ENCODE results near the gene RBM27. TPM values are rescaled to one million over a fixed set of nuclear protein-coding genes. Genes with fewer than 3 reads are reported as not detected.
"Not testable (repeated sequence)": the region's sequence is repeated elsewhere in the genome, so short reads cannot be mapped to it uniquely, and the experiment has no call there.

The RBM27 gene
- polyA plus RNA-seq, 4 donors = 6.7 to 19.0 (median 8.4) TPM

DNA sequence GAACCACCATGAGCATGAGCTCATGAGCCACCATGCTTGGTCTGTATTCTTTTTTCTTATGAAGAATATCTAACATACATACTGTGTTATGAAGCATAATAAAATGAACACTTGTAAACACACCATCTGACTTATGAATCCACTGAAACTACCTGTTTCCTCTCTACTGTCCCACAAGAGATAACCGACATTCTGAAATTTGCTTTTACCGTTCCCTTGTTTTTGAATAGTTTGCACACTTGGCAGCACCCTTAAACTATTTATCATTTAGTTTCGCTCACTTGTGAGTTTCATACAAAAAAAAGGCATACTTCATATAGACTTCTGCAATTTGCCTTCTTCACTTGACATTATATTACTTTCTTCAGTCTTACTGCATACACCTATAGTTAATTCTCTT is 29.8 kb upstream of the RBM27 start:
- FAIRE-seq (peak; percentile 53), DNase-seq (no peak)
- no peaks in the 10 kb centered on the region for H3K9me3 ChIP-seq (ENCODE audit: control insufficient read depth in 2 of 2, insufficient read depth in 1 of 2, low read depth in 1 of 2, low read length in 1 of 2)
- H3K4me1 ChIP-seq (ENCODE audit: control insufficient read depth in 3 of 3, insufficient read depth in 2 of 3, low read depth in 1 of 3, low read length in 2 of 3) = no peaks in the 10 kb centered on the region
- no peak overlapping the region for H3K4me3 ChIP-seq (ENCODE audit: low read depth in 1 of 3, low read length in 3 of 3)
- 73 to 90% (median 88%) methylated on average over 3 of the region's 3 CpGs for WGBS, 3 donors
- H3K27me3 ChIP-seq (ENCODE audit: control insufficient read depth in 3 of 3, insufficient read depth in 3 of 3, low read length in 3 of 3) = no peaks in the 10 kb centered on the region
- H3K27ac ChIP-seq (ENCODE audit: low read depth in 1 of 3, low read length in 2 of 3) = no peak overlapping the region
- peaks cover 2 to 35% (median 4%) of the 10 kb centered on the region in 3 donors for H3K36me3 ChIP-seq (ENCODE audit: control insufficient read depth in 3 of 3, insufficient read depth in 2 of 3, low read depth in 1 of 3, low read length in 3 of 3)

GRCh38 chr5:146176805-146177204 is 26.6 kb upstream of the RBM27 start:
- H3K4me1 ChIP-seq (ENCODE audit: control insufficient read depth in 3 of 3, insufficient read depth in 2 of 3, low read depth in 1 of 3, low read length in 2 of 3) = peaks cover 0 to 7% (median 0%) of the 10 kb centered on the region in 3 donors
- no peaks in the 10 kb centered on the region for H3K9me3 ChIP-seq (ENCODE audit: control insufficient read depth in 2 of 2, insufficient read depth in 1 of 2, low read depth in 1 of 2, low read length in 1 of 2)
- DNase-seq (no peak), FAIRE-seq (peak; percentile 76)
- H3K27me3 ChIP-seq (ENCODE audit: control insufficient read depth in 3 of 3, insufficient read depth in 3 of 3, low read length in 3 of 3) = no peaks in the 10 kb centered on the region
- H3K4me3 ChIP-seq (ENCODE audit: low read depth in 1 of 3, low read length in 3 of 3) = no peak overlapping the region
- H3K27ac ChIP-seq (ENCODE audit: low read depth in 1 of 3, low read length in 2 of 3) = no peak overlapping the region
- 83 to 92% (median 88%) methylated on average over 5 of the region's 5 CpGs for WGBS, 3 donors
- H3K36me3 ChIP-seq (ENCODE audit: control insufficient read depth in 3 of 3, insufficient read depth in 2 of 3, low read depth in 1 of 3, low read length in 3 of 3) = peaks cover 2 to 34% (median 4%) of the 10 kb centered on the region in 3 donors

DNA sequence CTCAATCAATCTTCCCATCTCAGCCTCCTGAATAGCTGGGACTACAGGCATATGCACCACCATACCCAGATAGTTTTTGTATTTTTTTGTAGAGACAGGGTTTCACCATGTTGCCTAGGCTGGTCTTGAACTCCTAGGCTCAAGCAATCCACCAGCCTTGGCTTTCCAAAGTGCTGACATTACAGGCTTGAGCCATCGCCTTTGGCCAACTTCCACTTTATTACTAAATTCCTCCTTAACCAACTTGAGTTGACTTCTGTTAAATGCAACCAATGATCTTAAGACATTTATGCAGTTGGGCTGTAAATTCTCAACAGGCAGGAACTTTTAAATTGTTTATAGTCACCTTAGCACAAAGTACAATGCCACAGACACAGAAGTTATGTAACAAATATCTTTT is 23.7 kb upstream of the RBM27 start:
- Histone ChIP-seq H3K4me1 (ENCODE audit: control insufficient read depth in 3 of 3, insufficient read depth in 2 of 3, low read depth in 1 of 3, low read length in 2 of 3) (peaks cover 0 to 7% (median 0%) of the 10 kb centered on the region in 3 donors), H3K27ac (ENCODE audit: low read depth in 1 of 3, low read length in 2 of 3) (no peak overlapping the region), H3K4me3 (ENCODE audit: low read depth in 1 of 3, low read length in 3 of 3) (no peak overlapping the region), H3K36me3 (ENCODE audit: control insufficient read depth in 3 of 3, insufficient read depth in 2 of 3, low read depth in 1 of 3, low read length in 3 of 3) (peaks cover 2 to 26% (median 3%) of the 10 kb centered on the region in 3 donors), H3K9me3 (ENCODE audit: control insufficient read depth in 2 of 2, insufficient read depth in 1 of 2, low read depth in 1 of 2, low read length in 1 of 2) (no peaks in the 10 kb centered on the region), H3K27me3 (ENCODE audit: control insufficient read depth in 3 of 3, insufficient read depth in 3 of 3, low read length in 3 of 3) (no peaks in the 10 kb centered on the region)
- WGBS, 3 donors = 84 to 91% (median 89%) methylated on average over 1 of the region's 1 CpG
- FAIRE-seq (no peak), DNase-seq (no peak)

DNA sequence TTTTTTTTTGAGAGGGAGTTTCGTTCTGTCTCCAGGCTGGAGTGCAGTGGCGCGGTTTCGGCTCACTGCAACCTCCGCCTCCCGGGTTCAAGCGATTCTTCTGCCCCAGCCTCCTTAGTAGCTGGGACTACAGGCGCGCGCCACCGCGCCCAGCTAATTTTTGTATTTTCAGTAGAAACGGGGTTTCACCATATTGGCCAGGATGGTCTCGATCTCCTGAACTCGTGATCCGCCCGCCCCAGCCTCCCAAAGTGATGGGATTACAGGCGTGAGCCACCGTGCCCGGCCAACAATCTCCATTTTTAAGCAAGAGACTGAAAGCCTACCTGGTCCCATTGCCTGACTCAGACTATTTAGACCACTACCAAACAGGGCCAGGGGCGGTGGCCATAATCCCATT is 20.0 kb upstream of the RBM27 start:
- peaks cover 0 to 10% (median 0%) of the 10 kb centered on the region in 3 donors for H3K36me3 ChIP-seq (ENCODE audit: control insufficient read depth in 3 of 3, insufficient read depth in 2 of 3, low read depth in 1 of 3, low read length in 3 of 3)
- H3K9me3 ChIP-seq (ENCODE audit: control insufficient read depth in 2 of 2, insufficient read depth in 1 of 2, low read depth in 1 of 2, low read length in 1 of 2); H3K27me3 ChIP-seq (ENCODE audit: control insufficient read depth in 3 of 3, insufficient read depth in 3 of 3, low read length in 3 of 3); DNase-seq; FAIRE-seq; H3K4me1 ChIP-seq (ENCODE audit: control insufficient read depth in 3 of 3, insufficient read depth in 2 of 3, low read depth in 1 of 3, low read length in 2 of 3): not testable (repeated sequence)
- 90 to 97% (median 93%) methylated on average over 18 to 21 of the region's 21 CpGs for WGBS, 3 donors
- H3K27ac ChIP-seq (ENCODE audit: low read depth in 1 of 3, low read length in 2 of 3) = peak overlapping the region in 1 of 3 donors; percentile 85
- peak overlapping the region in 2 of 3 donors; percentile 53 to 71 for H3K4me3 ChIP-seq (ENCODE audit: low read depth in 1 of 3, low read length in 3 of 3)

DNA sequence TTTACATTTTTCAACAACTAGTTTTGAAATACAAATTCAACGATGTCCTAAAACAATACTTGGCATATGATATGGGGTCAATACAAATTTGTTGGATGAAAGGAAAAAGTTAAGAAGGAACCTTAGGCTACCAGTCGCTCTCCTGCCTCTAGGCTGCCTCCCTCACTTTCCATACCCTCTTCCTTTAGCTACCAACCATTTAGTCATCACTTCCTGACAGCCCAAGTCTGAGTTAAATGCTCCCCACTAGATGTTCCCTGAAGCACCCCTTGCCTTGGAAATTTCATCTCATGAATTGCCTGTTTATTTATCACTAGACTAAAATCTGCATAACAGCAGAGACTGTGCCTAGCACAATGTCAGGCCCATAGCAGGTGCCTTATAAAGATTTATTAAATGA is 18.2 kb upstream of the RBM27 start:
- no peak for DNase-seq
- Histone ChIP-seq H3K36me3 (ENCODE audit: control insufficient read depth in 3 of 3, insufficient read depth in 2 of 3, low read depth in 1 of 3, low read length in 3 of 3) (peaks cover 0 to 5% (median 0%) of the 10 kb centered on the region in 3 donors), H3K4me3 (ENCODE audit: low read depth in 1 of 3, low read length in 3 of 3) (no peak overlapping the region), H3K9me3 (ENCODE audit: control insufficient read depth in 2 of 2, insufficient read depth in 1 of 2, low read depth in 1 of 2, low read length in 1 of 2) (no peaks in the 10 kb centered on the region), H3K27ac (ENCODE audit: low read depth in 1 of 3, low read length in 2 of 3) (no peak overlapping the region), H3K4me1 (ENCODE audit: control insufficient read depth in 3 of 3, insufficient read depth in 2 of 3, low read depth in 1 of 3, low read length in 2 of 3) (peaks cover 0 to 7% (median 0%) of the 10 kb centered on the region in 3 donors), H3K27me3 (ENCODE audit: control insufficient read depth in 3 of 3, insufficient read depth in 3 of 3, low read length in 3 of 3) (peaks cover 0 to under 1% (median 0%) of the 10 kb centered on the region in 3 donors)
- 57 to 79% (median 78%) methylated on average over 2 of the region's 2 CpGs for WGBS, 3 donors
- FAIRE-seq = no peak

DNA sequence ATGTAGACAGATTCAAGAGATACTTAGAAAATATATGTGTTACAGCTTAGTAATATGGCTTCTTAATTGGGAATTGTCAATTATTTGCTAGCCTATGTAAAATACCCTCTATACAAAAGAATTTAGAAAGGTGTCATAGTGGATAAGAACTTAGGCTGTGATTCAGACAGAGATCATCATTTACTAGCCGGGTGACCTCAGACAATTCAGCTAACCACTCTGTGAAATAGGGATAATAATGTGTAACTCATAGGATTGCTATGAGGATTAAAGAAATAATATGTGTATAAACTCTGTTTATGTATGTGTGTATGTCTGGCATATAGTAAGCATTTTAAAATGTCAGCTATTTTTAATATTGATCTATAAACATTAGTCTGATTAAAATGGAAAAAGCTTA is 15.0 kb upstream of the RBM27 start:
- Histone ChIP-seq H3K36me3 (ENCODE audit: control insufficient read depth in 3 of 3, insufficient read depth in 2 of 3, low read depth in 1 of 3, low read length in 3 of 3) (no peaks in the 10 kb centered on the region), H3K27me3 (ENCODE audit: control insufficient read depth in 3 of 3, insufficient read depth in 3 of 3, low read length in 3 of 3) (peaks cover 0 to 2% (median 0%) of the 10 kb centered on the region in 3 donors), H3K9me3 (ENCODE audit: control insufficient read depth in 2 of 2, insufficient read depth in 1 of 2, low read depth in 1 of 2, low read length in 1 of 2) (no peaks in the 10 kb centered on the region), H3K27ac (ENCODE audit: low read depth in 1 of 3, low read length in 2 of 3) (no peak overlapping the region), H3K4me3 (ENCODE audit: low read depth in 1 of 3, low read length in 3 of 3) (no peak overlapping the region), H3K4me1 (ENCODE audit: control insufficient read depth in 3 of 3, insufficient read depth in 2 of 3, low read depth in 1 of 3, low read length in 2 of 3) (no peaks in the 10 kb centered on the region)
- WGBS, 3 donors = 65 to 77% (median 69%) methylated on average over 1 of the region's 1 CpG
- DNase-seq = no peak
- no peak for FAIRE-seq

DNA sequence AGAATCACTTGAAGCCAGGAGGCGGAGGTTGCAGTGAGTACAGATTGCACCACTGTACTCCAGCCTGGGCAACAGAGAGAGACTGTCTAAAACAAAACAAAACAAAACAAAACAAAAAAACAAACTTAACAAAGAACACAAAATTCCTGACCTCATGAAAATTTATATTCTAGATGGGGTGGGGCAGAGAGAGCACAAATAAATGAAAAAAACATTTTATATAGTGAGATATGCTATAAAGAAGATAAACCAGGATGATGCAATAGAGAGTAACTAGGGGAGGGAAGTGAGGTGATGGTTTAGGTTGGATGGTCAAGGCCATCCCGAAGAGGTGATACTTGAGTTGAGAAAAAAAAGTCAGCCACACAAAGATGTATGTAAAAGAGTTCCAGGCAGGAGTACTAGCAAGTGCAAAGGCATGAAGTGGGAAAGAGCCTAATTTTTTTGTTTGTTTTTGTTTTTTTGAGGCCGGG is 10.8 kb upstream of the RBM27 start:
- no peak for DNase-seq
- H3K4me3 ChIP-seq (ENCODE audit: low read depth in 1 of 3, low read length in 3 of 3) = no peak overlapping the region
- no peaks in the 10 kb centered on the region for H3K4me1 ChIP-seq (ENCODE audit: control insufficient read depth in 3 of 3, insufficient read depth in 2 of 3, low read depth in 1 of 3, low read length in 2 of 3)
- peaks cover 0 to 2% (median 0%) of the 10 kb centered on the region in 3 donors for H3K27me3 ChIP-seq (ENCODE audit: control insufficient read depth in 3 of 3, insufficient read depth in 3 of 3, low read length in 3 of 3)
- no peaks in the 10 kb centered on the region for H3K9me3 ChIP-seq (ENCODE audit: control insufficient read depth in 2 of 2, insufficient read depth in 1 of 2, low read depth in 1 of 2, low read length in 1 of 2)
- no peak for FAIRE-seq
- no peaks in the 10 kb centered on the region for H3K36me3 ChIP-seq (ENCODE audit: control insufficient read depth in 3 of 3, insufficient read depth in 2 of 3, low read depth in 1 of 3, low read length in 3 of 3)
- no peak overlapping the region for H3K27ac ChIP-seq (ENCODE audit: low read depth in 1 of 3, low read length in 2 of 3)
- WGBS, 3 donors = 87 to 91% (median 90%) methylated on average over 3 of the region's 3 CpGs

DNA sequence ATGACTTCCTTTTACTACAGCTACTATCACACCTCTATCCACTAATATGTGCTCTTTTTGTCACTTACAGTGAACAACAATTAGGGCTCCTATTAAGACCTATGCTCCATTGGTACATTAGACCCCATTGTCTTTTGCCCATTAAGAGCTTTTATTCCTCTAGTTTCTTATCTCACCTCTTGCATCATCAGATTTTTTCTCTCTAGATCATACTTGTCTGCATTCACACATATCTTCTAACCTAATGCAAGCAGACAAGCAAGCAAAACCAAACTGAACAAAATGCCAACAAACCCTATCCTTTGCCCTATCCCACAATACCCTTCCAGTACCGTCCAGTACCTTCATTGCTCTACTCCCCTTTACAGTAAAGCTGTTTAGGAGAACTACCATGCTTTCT is 10.1 kb upstream of the RBM27 start:
- H3K9me3 ChIP-seq (ENCODE audit: control insufficient read depth in 2 of 2, insufficient read depth in 1 of 2, low read depth in 1 of 2, low read length in 1 of 2) = no peaks in the 10 kb centered on the region
- H3K4me1 ChIP-seq (ENCODE audit: control insufficient read depth in 3 of 3, insufficient read depth in 2 of 3, low read depth in 1 of 3, low read length in 2 of 3) = no peaks in the 10 kb centered on the region
- no peaks in the 10 kb centered on the region for H3K36me3 ChIP-seq (ENCODE audit: control insufficient read depth in 3 of 3, insufficient read depth in 2 of 3, low read depth in 1 of 3, low read length in 3 of 3)
- FAIRE-seq = no peak
- no peak for DNase-seq
- H3K4me3 ChIP-seq (ENCODE audit: low read depth in 1 of 3, low read length in 3 of 3) = no peak overlapping the region
- WGBS, 3 donors = 84 to 96% (median 91%) methylated on average over 1 of the region's 1 CpG
- H3K27ac ChIP-seq (ENCODE audit: low read depth in 1 of 3, low read length in 2 of 3) = no peak overlapping the region
- peaks cover 0 to 2% (median 0%) of the 10 kb centered on the region in 3 donors for H3K27me3 ChIP-seq (ENCODE audit: control insufficient read depth in 3 of 3, insufficient read depth in 3 of 3, low read length in 3 of 3)

DNA sequence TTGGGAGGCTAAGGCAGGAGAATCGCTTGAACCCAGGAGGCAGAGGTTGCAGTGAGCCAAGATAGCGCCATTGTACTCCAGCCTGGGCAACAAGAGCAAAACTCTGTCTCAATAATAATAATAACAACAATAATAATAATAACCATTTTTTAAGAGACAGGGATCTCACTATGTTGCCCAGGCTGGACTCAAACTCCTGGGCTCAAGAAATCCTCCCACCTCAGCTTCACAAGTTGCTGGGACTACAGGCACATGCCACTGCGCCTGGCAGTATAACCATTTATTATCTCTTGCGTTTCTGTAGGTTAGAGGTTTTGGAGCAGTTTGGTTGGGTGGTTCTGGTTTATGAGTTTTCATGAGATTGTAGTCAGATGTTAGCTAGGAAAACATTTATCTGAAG is 8.4 kb upstream of the RBM27 start:
- FAIRE-seq; DNase-seq; H3K27me3 ChIP-seq (ENCODE audit: control insufficient read depth in 3 of 3, insufficient read depth in 3 of 3, low read length in 3 of 3); H3K9me3 ChIP-seq (ENCODE audit: control insufficient read depth in 2 of 2, insufficient read depth in 1 of 2, low read depth in 1 of 2, low read length in 1 of 2); H3K27ac ChIP-seq (ENCODE audit: low read depth in 1 of 3, low read length in 2 of 3); H3K4me1 ChIP-seq (ENCODE audit: control insufficient read depth in 3 of 3, insufficient read depth in 2 of 3, low read depth in 1 of 3, low read length in 2 of 3); H3K36me3 ChIP-seq (ENCODE audit: control insufficient read depth in 3 of 3, insufficient read depth in 2 of 3, low read depth in 1 of 3, low read length in 3 of 3); H3K4me3 ChIP-seq (ENCODE audit: low read depth in 1 of 3, low read length in 3 of 3): not testable (repeated sequence)
- WGBS, 3 donors = 94 to 99% (median 96%) methylated on average over 4 of the region's 4 CpGs
